ENCODE results near the gene DNAH14.
"Not testable (repeated sequence)": the region's sequence is repeated elsewhere in the genome, so short reads cannot be mapped to it uniquely, and the experiment has no call there.

DNAH14 gene

DNA sequence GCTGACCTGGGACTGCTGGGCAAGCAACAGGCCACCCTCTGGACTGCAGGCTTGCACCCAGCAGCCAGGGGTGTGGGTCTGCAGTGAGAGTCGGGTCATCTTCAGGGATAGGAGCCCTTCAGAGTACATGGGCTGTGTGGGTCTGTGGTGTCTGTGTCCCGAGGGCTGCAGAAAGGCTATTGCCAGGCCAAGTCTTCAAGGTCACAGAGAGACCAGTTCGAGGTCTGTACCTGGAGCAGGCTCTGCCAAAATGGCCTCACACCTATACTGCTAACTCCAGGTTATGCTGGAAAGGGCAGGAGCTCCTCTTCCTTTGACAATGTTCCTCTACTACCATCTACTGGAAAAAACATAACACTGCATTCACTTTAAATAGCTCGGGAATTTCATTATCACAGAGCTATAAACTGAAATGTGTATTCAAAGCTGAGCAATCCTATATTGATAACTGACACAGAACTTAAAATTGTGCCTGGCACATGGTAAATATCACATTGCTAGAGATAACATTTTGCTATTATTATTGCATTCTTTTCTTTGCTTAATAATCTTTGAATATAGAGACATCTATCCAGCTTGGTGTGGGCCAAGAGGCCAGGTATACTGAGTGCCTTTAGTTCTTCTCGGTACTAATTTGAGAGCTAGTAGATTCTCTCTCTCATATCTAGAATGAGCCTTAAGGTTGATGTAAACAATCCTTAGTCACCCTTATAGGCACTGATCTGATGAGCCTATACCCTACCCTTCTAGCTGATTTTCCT lies 6.9 kb upstream of the DNAH14 start:
- Histone ChIP-seq H3K36me3 (ENCODE audit: control insufficient read depth in 1 of 2, insufficient read depth in 2 of 2, low read length in 2 of 2) (no peaks in the 10 kb centered on the region), H3K9me3 (ENCODE audit: control insufficient read depth in 1 of 2, low read length in 2 of 2) (no peaks in the 10 kb centered on the region), H3K4me1 (ENCODE audit: control insufficient read depth in 1 of 2, insufficient read depth in 2 of 2, low read length in 2 of 2) (no peaks in the 10 kb centered on the region), H3K4me3 (ENCODE audit: low read depth in 1 of 2, low read length in 2 of 2) (no peak overlapping the region), H3K27ac (ENCODE audit: low read length) (no peak overlapping the region), H3K27me3 (ENCODE audit: low read depth, low read length) (no peaks in the 10 kb centered on the region)

DNA sequence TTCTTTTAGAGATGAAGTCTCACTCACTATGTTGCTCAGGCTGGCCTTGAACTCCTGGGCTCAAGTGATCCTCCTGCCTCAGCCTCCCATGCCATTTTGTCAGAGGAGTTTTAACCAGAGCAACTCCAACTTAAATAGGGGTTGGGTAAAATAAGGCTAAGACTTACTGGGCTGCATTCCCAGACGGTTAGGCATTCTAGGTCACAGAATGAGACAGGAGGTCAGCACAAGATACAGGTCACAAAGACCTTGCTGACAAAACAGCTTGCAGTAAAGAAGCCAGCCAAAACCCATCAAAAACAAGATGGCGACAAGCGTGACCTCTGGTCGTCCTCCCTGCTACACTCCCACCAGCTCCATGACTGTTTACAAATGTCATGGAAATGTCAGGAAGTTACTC lies 5.7 kb upstream of the DNAH14 start:
- H3K4me3 ChIP-seq (ENCODE audit: low read depth in 1 of 2, low read length in 2 of 2), result no peak overlapping the region
- H3K4me1 ChIP-seq (ENCODE audit: control insufficient read depth in 1 of 2, insufficient read depth in 2 of 2, low read length in 2 of 2), result no peaks in the 10 kb centered on the region
- no peaks in the 10 kb centered on the region for H3K9me3 ChIP-seq (ENCODE audit: control insufficient read depth in 1 of 2, low read length in 2 of 2)
- no peaks in the 10 kb centered on the region for H3K36me3 ChIP-seq (ENCODE audit: control insufficient read depth in 1 of 2, insufficient read depth in 2 of 2, low read length in 2 of 2)
- no peak overlapping the region for H3K27ac ChIP-seq (ENCODE audit: low read length)
- H3K27me3 ChIP-seq (ENCODE audit: low read depth, low read length), result no peaks in the 10 kb centered on the region

DNA sequence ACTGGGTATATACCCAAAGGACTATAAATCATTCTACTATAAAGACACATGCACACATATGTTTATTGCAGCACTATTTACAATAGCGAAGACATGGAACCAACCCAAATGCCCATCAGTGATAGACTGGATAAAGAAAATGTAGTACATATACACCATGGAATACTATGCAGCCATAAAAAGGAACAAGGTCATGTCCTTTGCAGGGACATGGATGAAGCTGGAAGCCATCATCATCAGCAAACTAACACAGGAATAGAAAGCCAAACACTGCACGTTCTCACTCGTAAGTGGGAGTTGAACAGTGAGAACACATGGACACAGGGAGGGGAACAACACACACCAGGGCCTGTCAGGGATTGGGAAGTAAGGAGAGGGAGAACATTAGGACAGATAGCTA lies 1.8 kb upstream of the DNAH14 start:
- H3K4me3 ChIP-seq (ENCODE audit: low read depth in 1 of 2, low read length in 2 of 2); H3K27ac ChIP-seq (ENCODE audit: low read length): not testable (repeated sequence)

DNA sequence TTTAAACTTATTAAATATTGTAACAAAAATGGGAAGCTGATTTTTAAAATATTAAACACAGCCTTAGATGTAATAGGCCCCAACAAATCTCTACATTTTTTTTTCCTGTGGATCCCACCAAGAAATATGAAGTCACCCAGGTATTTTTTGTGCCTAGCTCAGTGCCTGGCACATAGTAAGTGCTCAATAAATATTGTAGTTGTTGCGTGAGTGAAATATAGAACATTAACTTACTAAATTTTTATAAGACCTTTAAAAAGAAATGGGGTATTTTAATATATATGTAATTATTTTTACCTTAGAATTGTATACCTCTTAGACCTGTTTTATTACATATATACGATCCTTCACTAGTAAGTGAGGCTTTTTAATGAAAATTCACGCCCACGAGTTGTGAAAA lies 569 bp upstream of the DNAH14 start:
- no peaks in the 10 kb centered on the region for H3K27me3 ChIP-seq (ENCODE audit: low read depth, low read length)
- H3K4me1 ChIP-seq (ENCODE audit: control insufficient read depth in 1 of 2, insufficient read depth in 2 of 2, low read length in 2 of 2), result no peaks in the 10 kb centered on the region
- peaks cover 0 to 18% of the 10 kb centered on the region in 2 donors for H3K9me3 ChIP-seq (ENCODE audit: control insufficient read depth in 1 of 2, low read length in 2 of 2)
- no peaks in the 10 kb centered on the region for H3K36me3 ChIP-seq (ENCODE audit: control insufficient read depth in 1 of 2, insufficient read depth in 2 of 2, low read length in 2 of 2)
- H3K27ac ChIP-seq (ENCODE audit: low read length), result no peak overlapping the region
- H3K4me3 ChIP-seq (ENCODE audit: low read depth in 1 of 2, low read length in 2 of 2), result peak overlapping the region; percentile 53 to 66

More for the DNA sequence above, 1.8 kb upstream of the DNAH14 start:
- not testable (repeated sequence) for H3K36me3 ChIP-seq (ENCODE audit: control insufficient read depth in 1 of 2, insufficient read depth in 2 of 2, low read length in 2 of 2); H3K9me3 ChIP-seq (ENCODE audit: control insufficient read depth in 1 of 2, low read length in 2 of 2); H3K27me3 ChIP-seq (ENCODE audit: low read depth, low read length); H3K4me1 ChIP-seq (ENCODE audit: control insufficient read depth in 1 of 2, insufficient read depth in 2 of 2, low read length in 2 of 2)

DNA sequence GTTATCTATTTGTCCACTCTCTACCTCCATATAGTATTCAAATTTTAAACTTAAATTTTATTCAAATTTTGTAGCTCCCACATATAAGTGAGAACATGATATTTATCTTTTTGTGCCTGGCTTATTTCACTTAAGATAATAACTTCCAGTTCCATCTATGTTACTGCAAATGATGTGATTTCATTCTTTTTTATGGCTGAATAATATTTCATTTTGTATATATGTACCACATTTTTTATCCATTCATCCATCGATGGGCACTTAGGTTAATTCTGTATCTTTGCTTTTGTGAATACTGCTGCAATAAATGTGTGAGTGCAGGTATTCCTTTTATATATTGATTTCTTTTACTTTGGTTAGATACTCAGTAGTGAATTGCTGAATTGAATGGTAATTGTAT lies 2.1 kb downstream of the DNAH14 start:
- H3K27ac ChIP-seq (ENCODE audit: low read length), result no peak overlapping the region
- no peaks in the 10 kb centered on the region for H3K27me3 ChIP-seq (ENCODE audit: low read depth, low read length)
- no peaks in the 10 kb centered on the region for H3K36me3 ChIP-seq (ENCODE audit: control insufficient read depth in 1 of 2, insufficient read depth in 2 of 2, low read length in 2 of 2)
- no peak overlapping the region for H3K4me3 ChIP-seq (ENCODE audit: low read depth in 1 of 2, low read length in 2 of 2)
- peaks cover 12 to 27% of the 10 kb centered on the region in 2 donors for H3K9me3 ChIP-seq (ENCODE audit: control insufficient read depth in 1 of 2, low read length in 2 of 2)
- no peaks in the 10 kb centered on the region for H3K4me1 ChIP-seq (ENCODE audit: control insufficient read depth in 1 of 2, insufficient read depth in 2 of 2, low read length in 2 of 2)

DNA sequence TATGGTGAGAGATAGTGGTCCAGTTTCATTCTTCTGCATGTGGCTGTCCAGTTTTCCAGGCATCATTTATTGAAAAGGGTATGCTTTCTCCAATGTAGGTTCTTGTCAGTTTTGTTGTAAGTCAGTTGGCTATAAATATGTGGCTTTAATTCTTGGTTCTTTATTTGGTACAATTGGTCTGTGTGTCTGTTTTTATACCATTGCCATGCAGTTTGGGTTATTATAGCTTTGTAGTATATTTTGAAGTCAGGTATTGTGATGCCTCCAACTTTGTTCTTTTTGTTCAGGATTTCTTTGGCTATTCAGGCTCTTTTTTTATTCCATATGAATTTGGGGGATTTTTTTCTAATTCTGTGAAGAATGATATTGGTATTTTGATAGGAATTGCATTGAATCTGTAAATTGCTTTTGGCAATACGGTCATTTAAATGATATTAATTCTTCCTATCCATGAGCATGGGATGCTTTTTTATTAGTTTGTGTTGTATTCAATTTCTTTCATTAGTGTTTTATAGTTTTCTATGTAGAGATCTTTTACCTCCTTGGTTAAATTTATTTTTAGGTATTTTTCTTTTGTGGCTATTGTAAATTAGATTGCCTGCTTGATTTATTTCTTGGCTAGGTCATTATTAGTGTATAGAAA lies 3.3 kb downstream of the DNAH14 start:
- Histone ChIP-seq H3K4me1 (ENCODE audit: control insufficient read depth in 1 of 2, insufficient read depth in 2 of 2, low read length in 2 of 2) (no peaks in the 10 kb centered on the region), H3K27ac (ENCODE audit: low read length) (no peak overlapping the region), H3K27me3 (ENCODE audit: low read depth, low read length) (no peaks in the 10 kb centered on the region), H3K9me3 (ENCODE audit: control insufficient read depth in 1 of 2, low read length in 2 of 2) (peaks cover 12 to 27% of the 10 kb centered on the region in 2 donors), H3K4me3 (ENCODE audit: low read depth in 1 of 2, low read length in 2 of 2) (no peak overlapping the region), H3K36me3 (ENCODE audit: control insufficient read depth in 1 of 2, insufficient read depth in 2 of 2, low read length in 2 of 2) (no peaks in the 10 kb centered on the region)

DNA sequence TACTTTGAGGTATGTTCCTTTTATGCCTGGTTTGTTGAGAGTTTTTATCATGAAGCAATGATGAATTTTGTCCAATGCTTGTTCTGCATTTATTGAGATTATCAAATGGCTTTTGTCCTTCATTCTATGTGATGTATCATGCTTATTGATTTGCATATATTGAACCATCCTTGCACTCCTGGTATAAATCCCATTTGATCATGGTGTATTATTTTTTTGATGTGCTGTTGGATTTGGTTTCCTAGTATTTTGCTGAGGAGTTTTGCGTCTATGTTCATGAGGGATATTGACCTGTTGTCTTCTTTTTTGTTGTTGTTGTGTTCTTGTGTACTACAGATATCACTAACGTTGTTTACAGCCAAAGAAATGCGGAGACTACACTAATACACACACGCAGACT lies 4.1 kb downstream of the DNAH14 start:
- no peaks in the 10 kb centered on the region for H3K27me3 ChIP-seq (ENCODE audit: low read depth, low read length)
- H3K27ac ChIP-seq (ENCODE audit: low read length), result no peak overlapping the region
- H3K9me3 ChIP-seq (ENCODE audit: control insufficient read depth in 1 of 2, low read length in 2 of 2), result peaks cover 12 to 29% of the 10 kb centered on the region in 2 donors
- H3K36me3 ChIP-seq (ENCODE audit: control insufficient read depth in 1 of 2, insufficient read depth in 2 of 2, low read length in 2 of 2), result no peaks in the 10 kb centered on the region
- H3K4me3 ChIP-seq (ENCODE audit: low read depth in 1 of 2, low read length in 2 of 2), result no peak overlapping the region
- H3K4me1 ChIP-seq (ENCODE audit: control insufficient read depth in 1 of 2, insufficient read depth in 2 of 2, low read length in 2 of 2), result no peaks in the 10 kb centered on the region

DNA sequence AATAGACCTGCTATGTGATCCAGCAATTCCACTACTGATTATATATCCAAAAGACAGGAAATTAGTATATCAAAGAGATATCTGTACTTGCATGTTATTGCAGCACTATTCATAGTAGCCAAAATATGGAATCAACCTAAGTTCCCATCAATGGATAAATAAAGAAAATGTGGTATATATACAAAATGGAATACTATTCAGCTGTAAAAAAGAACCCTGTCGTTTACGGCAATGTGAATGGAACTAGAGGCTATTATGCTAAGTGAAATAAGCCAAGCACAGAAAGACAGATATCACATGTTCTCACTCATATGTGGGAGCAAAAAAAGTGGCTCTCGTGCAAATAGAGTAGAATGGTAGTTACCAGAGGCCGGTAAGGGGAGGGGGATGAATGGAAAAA lies 9.2 kb downstream of the DNAH14 start:
- Histone ChIP-seq H3K9me3 (ENCODE audit: control insufficient read depth in 1 of 2, low read length in 2 of 2) (peaks cover 12 to 18% of the 10 kb centered on the region in 2 donors), H3K27me3 (ENCODE audit: low read depth, low read length) (no peaks in the 10 kb centered on the region), H3K4me1 (ENCODE audit: control insufficient read depth in 1 of 2, insufficient read depth in 2 of 2, low read length in 2 of 2) (no peaks in the 10 kb centered on the region), H3K4me3 (ENCODE audit: low read depth in 1 of 2, low read length in 2 of 2) (no peak overlapping the region), H3K36me3 (ENCODE audit: control insufficient read depth in 1 of 2, insufficient read depth in 2 of 2, low read length in 2 of 2) (no peaks in the 10 kb centered on the region), H3K27ac (ENCODE audit: low read length) (no peak overlapping the region)

DNA sequence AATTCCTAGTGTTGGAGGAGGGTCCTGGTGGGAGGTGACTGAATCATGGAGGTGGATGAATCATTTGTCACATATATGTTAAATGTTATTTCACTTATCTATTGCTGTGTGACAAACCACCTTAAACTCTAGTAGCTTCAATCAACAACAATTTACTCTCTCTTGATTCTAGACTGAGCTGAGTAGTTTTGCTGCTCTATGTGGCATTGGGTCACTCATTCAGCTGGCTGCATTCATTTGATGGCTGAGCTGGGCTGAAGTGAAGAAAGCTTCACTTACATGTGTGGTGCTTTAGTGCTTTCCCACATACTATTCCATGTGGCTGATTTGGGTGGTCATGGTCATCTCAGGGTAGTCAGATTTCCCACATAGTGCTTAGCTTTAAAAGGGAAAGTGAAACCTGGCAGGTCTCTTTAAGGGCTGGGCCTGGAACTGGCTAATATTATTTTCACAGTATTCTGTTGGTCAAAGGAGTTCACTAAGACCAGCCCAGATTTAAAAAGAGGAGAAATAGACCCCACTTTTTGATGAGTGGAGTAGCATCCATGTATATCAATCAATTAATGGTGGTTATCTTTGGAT lies 10.5 kb downstream of the DNAH14 start:
- H3K4me1 ChIP-seq (ENCODE audit: control insufficient read depth in 1 of 2, insufficient read depth in 2 of 2, low read length in 2 of 2), result no peaks in the 10 kb centered on the region

DNA sequence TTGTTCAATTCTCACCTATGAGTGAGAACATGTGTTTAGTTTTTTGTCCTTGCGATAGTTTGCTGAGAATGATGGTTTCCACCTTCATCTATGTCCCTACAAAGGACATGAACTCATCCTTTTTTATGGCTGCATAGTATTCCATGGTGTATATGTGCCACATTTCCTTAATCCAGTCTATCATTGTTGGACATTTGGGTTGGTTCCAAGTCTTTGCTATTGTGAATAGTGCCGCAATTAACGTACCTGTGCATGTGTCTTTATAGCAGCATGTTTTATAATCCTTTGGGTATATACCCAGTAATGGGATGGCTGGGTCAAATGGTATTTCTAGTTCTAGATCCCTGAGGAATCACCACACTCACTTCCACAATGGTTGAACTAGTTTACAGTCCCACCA lies 11.3 kb downstream of the DNAH14 start:
- not testable (repeated sequence) for H3K36me3 ChIP-seq (ENCODE audit: control insufficient read depth in 1 of 2, insufficient read depth in 2 of 2, low read length in 2 of 2); H3K4me3 ChIP-seq (ENCODE audit: low read depth in 1 of 2, low read length in 2 of 2); H3K9me3 ChIP-seq (ENCODE audit: control insufficient read depth in 1 of 2, low read length in 2 of 2); H3K27ac ChIP-seq (ENCODE audit: low read length); H3K27me3 ChIP-seq (ENCODE audit: low read depth, low read length); H3K4me1 ChIP-seq (ENCODE audit: control insufficient read depth in 1 of 2, insufficient read depth in 2 of 2, low read length in 2 of 2)

More for the DNA sequence above, 10.5 kb downstream of the DNAH14 start:
- Histone ChIP-seq H3K27me3 (ENCODE audit: low read depth, low read length) (no peaks in the 10 kb centered on the region), H3K27ac (ENCODE audit: low read length) (no peak overlapping the region), H3K4me3 (ENCODE audit: low read depth in 1 of 2, low read length in 2 of 2) (no peak overlapping the region), H3K36me3 (ENCODE audit: control insufficient read depth in 1 of 2, insufficient read depth in 2 of 2, low read length in 2 of 2) (no peaks in the 10 kb centered on the region), H3K9me3 (ENCODE audit: control insufficient read depth in 1 of 2, low read length in 2 of 2) (peaks cover 6 to 10% of the 10 kb centered on the region in 2 donors)

DNA sequence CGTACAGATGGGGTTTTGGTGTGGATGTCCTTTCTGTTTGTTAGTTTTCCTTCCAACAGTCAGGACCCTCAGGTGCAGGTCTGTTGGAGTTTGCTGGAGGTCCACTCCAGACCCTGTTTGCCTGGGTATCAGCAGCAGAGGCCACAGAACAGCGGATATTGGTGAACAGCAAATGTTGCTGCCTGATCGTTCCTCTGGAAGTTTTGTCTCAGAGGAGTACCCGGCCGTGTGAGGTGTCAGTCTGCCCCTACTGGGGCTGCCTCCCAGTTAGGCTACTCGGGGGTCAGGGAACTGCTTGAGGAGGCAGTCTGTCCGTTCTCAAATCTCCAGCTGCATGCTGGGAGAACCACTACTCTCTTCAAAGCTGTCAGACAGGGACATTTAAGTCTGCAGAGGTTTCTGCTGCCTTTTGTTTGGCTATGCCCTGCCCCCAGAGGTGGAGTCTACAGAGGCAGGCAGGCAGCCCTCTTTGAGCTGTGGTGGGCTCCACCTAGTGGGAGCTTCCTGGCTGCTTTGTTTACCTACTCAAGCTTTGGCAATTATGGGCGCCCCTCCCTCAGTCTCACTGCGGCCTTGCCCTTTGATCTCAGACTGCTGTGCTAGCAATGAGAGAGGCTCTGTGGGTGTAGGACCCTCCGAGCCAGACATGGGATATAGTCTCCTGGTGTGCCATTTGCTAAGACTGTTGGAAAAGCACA lies 16.3 kb downstream of the DNAH14 start:
- H3K27ac ChIP-seq (ENCODE audit: low read length); H3K36me3 ChIP-seq (ENCODE audit: control insufficient read depth in 1 of 2, insufficient read depth in 2 of 2, low read length in 2 of 2); H3K9me3 ChIP-seq (ENCODE audit: control insufficient read depth in 1 of 2, low read length in 2 of 2); H3K4me3 ChIP-seq (ENCODE audit: low read depth in 1 of 2, low read length in 2 of 2); H3K27me3 ChIP-seq (ENCODE audit: low read depth, low read length); H3K4me1 ChIP-seq (ENCODE audit: control insufficient read depth in 1 of 2, insufficient read depth in 2 of 2, low read length in 2 of 2): not testable (repeated sequence)

All from muscle layer of duodenum (tissue), 2 donors.